ENCODE results near the gene NACC1.

GRCh38 chr19:13127051-13127450 is 9.0 kb downstream of the NACC1 start:
- TF ChIP-seq CTCF (IDR thresholded peaks at IDR 0.05): no peak
- TF ChIP-seq POLR2A (IDR thresholded peaks at IDR 0.05): no peak

Data from ovary (tissue), 3 donors.